ENCODE results near the gene SOCS6.

DNA sequence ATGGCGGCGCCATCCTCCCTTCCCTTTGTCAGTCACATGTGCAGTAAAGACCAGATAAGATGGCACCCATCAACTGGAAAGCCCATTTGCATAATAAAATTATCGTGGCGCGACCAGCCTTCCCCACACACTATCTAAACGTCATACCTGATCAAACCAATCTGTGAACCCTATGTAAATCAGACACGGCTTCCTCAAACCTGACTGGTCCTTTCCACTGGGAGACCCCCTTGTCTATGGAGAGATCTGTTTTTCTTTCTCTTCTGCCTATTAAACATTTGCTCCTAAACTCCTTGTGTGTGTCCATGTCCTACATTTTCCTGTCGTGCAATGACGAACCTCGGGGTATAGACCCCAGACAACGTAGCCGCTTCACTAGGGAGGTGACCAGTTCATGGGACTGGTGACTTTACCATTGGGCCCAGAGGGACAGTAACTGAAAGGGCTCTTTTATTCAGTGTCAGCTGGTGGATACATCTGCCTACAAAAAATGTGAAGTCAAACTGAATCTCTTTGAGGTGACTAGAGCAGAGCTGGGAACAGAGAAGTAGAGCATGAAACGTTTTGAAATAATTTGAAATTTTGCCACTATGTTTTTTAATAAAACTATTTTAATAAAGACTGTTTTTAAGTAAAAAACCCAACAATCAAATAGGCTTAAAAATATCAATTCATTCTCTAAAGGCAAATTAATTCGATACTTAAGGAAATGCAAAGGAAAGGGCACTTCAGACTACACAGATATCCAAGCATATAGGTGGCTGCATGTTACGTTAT, 87.5 kb downstream of the SOCS6 start:
- TF ChIP-seq, protein P1, sequence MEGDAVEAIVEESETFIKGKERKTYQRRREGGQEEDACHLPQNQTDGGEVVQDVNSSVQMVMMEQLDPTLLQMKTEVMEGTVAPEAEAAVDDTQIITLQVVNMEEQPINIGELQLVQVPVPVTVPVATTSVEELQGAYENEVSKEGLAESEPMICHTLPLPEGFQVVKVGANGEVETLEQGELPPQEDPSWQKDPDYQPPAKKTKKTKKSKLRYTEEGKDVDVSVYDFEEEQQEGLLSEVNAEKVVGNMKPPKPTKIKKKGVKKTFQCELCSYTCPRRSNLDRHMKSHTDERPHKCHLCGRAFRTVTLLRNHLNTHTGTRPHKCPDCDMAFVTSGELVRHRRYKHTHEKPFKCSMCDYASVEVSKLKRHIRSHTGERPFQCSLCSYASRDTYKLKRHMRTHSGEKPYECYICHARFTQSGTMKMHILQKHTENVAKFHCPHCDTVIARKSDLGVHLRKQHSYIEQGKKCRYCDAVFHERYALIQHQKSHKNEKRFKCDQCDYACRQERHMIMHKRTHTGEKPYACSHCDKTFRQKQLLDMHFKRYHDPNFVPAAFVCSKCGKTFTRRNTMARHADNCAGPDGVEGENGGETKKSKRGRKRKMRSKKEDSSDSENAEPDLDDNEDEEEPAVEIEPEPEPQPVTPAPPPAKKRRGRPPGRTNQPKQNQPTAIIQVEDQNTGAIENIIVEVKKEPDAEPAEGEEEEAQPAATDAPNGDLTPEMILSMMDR (IDR thresholded peaks at IDR 0.05; ENCODE audit: low read depth, low read length, missing input control): no peak
- TF ChIP-seq, protein P2, sequence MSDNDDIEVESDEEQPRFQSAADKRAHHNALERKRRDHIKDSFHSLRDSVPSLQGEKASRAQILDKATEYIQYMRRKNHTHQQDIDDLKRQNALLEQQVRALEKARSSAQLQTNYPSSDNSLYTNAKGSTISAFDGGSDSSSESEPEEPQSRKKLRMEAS (IDR thresholded peaks at IDR 0.05): no peak
- no peak for TF ChIP-seq REST (IDR thresholded peaks at IDR 0.05)
- TF ChIP-seq EGR1 (IDR thresholded peaks at IDR 0.05; ENCODE audit: low read depth in 2 of 2): no peak
- TF ChIP-seq TAF1 (conservative IDR thresholded peaks at IDR 0.05): no peak

Data from liver (tissue), 3 donors.